ENCODE results near the gene TEDDM1.

The TEDDM1 gene

GRCh38 chr1:182431278-182431677, 30.8 kb upstream of the TEDDM1 start:
- Histone ChIP-seq H3K36me3 (ENCODE audit: control insufficient read depth in 1 of 2, insufficient read depth in 2 of 2, low read length in 2 of 2) (no peaks in the 10 kb centered on the region), H3K9ac (ENCODE audit: low read depth in 1 of 2, low read length in 2 of 2) (no peak overlapping the region), H3K9me3 (ENCODE audit: control insufficient read depth in 1 of 2, low read length in 2 of 2) (no peaks in the 10 kb centered on the region), H3K4me3 (ENCODE audit: low read depth in 1 of 2, low read length in 2 of 2) (no peak overlapping the region), H3K27me3 (ENCODE audit: control insufficient read depth in 1 of 2, insufficient read depth in 2 of 2, low read length in 2 of 2) (no peaks in the 10 kb centered on the region), H3K4me1 (ENCODE audit: control insufficient read depth in 1 of 2, insufficient read depth in 2 of 2, low read length in 2 of 2) (no peaks in the 10 kb centered on the region), H3K27ac (ENCODE audit: low read depth, low read length) (no peak overlapping the region)

GRCh38 chr1:182430263-182431068, 30.0 kb upstream of the TEDDM1 start:
- H3K9ac ChIP-seq (ENCODE audit: low read depth in 1 of 2, low read length in 2 of 2): no peak overlapping the region
- no peaks in the 10 kb centered on the region for H3K36me3 ChIP-seq (ENCODE audit: control insufficient read depth in 1 of 2, insufficient read depth in 2 of 2, low read length in 2 of 2)
- no peak overlapping the region for H3K4me3 ChIP-seq (ENCODE audit: low read depth in 1 of 2, low read length in 2 of 2)
- H3K27ac ChIP-seq (ENCODE audit: low read depth, low read length): no peak overlapping the region
- H3K27me3 ChIP-seq (ENCODE audit: control insufficient read depth in 1 of 2, insufficient read depth in 2 of 2, low read length in 2 of 2): no peaks in the 10 kb centered on the region
- H3K9me3 ChIP-seq (ENCODE audit: control insufficient read depth in 1 of 2, low read length in 2 of 2): no peaks in the 10 kb centered on the region
- H3K4me1 ChIP-seq (ENCODE audit: control insufficient read depth in 1 of 2, insufficient read depth in 2 of 2, low read length in 2 of 2): no peaks in the 10 kb centered on the region

- no peak overlapping the region for H3K9ac ChIP-seq (ENCODE audit: low read depth in 1 of 2, low read length in 2 of 2)
- H3K4me3 ChIP-seq (ENCODE audit: low read depth in 1 of 2, low read length in 2 of 2): no peak overlapping the region
- H3K27ac ChIP-seq (ENCODE audit: low read depth, low read length): no peak overlapping the region
- no peaks in the 10 kb centered on the region for H3K4me1 ChIP-seq (ENCODE audit: control insufficient read depth in 1 of 2, insufficient read depth in 2 of 2, low read length in 2 of 2)
- no peaks in the 10 kb centered on the region for H3K36me3 ChIP-seq (ENCODE audit: control insufficient read depth in 1 of 2, insufficient read depth in 2 of 2, low read length in 2 of 2)
- no peaks in the 10 kb centered on the region for H3K9me3 ChIP-seq (ENCODE audit: control insufficient read depth in 1 of 2, low read length in 2 of 2)
- no peaks in the 10 kb centered on the region for H3K27me3 ChIP-seq (ENCODE audit: control insufficient read depth in 1 of 2, insufficient read depth in 2 of 2, low read length in 2 of 2)
These were observed 27.6 kb upstream of the TEDDM1 start for GRCh38 chr1:182428043-182428442.

GRCh38 chr1:182426442-182427430, 26.3 kb upstream of the TEDDM1 start:
- H3K4me3 ChIP-seq (ENCODE audit: low read depth in 1 of 2, low read length in 2 of 2): no peak overlapping the region
- no peaks in the 10 kb centered on the region for H3K4me1 ChIP-seq (ENCODE audit: control insufficient read depth in 1 of 2, insufficient read depth in 2 of 2, low read length in 2 of 2)
- no peak overlapping the region for H3K27ac ChIP-seq (ENCODE audit: low read depth, low read length)
- no peaks in the 10 kb centered on the region for H3K27me3 ChIP-seq (ENCODE audit: control insufficient read depth in 1 of 2, insufficient read depth in 2 of 2, low read length in 2 of 2)
- H3K36me3 ChIP-seq (ENCODE audit: control insufficient read depth in 1 of 2, insufficient read depth in 2 of 2, low read length in 2 of 2): no peaks in the 10 kb centered on the region
- no peaks in the 10 kb centered on the region for H3K9me3 ChIP-seq (ENCODE audit: control insufficient read depth in 1 of 2, low read length in 2 of 2)
- H3K9ac ChIP-seq (ENCODE audit: low read depth in 1 of 2, low read length in 2 of 2): no peak overlapping the region

GRCh38 chr1:182415789-182416188, 15.3 kb upstream of the TEDDM1 start:
- no peaks in the 10 kb centered on the region for H3K4me1 ChIP-seq (ENCODE audit: control insufficient read depth in 1 of 2, insufficient read depth in 2 of 2, low read length in 2 of 2)
- H3K9ac ChIP-seq (ENCODE audit: low read depth in 1 of 2, low read length in 2 of 2): no peak overlapping the region
- no peaks in the 10 kb centered on the region for H3K27me3 ChIP-seq (ENCODE audit: control insufficient read depth in 1 of 2, insufficient read depth in 2 of 2, low read length in 2 of 2)
- H3K36me3 ChIP-seq (ENCODE audit: control insufficient read depth in 1 of 2, insufficient read depth in 2 of 2, low read length in 2 of 2): no peaks in the 10 kb centered on the region
- no peak overlapping the region for H3K27ac ChIP-seq (ENCODE audit: low read depth, low read length)
- no peak overlapping the region for H3K4me3 ChIP-seq (ENCODE audit: low read depth in 1 of 2, low read length in 2 of 2)
- no peaks in the 10 kb centered on the region for H3K9me3 ChIP-seq (ENCODE audit: control insufficient read depth in 1 of 2, low read length in 2 of 2)

GRCh38 chr1:182413969-182414368, 13.5 kb upstream of the TEDDM1 start:
- Histone ChIP-seq H3K27me3 (ENCODE audit: control insufficient read depth in 1 of 2, insufficient read depth in 2 of 2, low read length in 2 of 2) (no peaks in the 10 kb centered on the region), H3K9me3 (ENCODE audit: control insufficient read depth in 1 of 2, low read length in 2 of 2) (no peaks in the 10 kb centered on the region), H3K9ac (ENCODE audit: low read depth in 1 of 2, low read length in 2 of 2) (no peak overlapping the region), H3K4me3 (ENCODE audit: low read depth in 1 of 2, low read length in 2 of 2) (no peak overlapping the region), H3K27ac (ENCODE audit: low read depth, low read length) (no peak overlapping the region), H3K36me3 (ENCODE audit: control insufficient read depth in 1 of 2, insufficient read depth in 2 of 2, low read length in 2 of 2) (no peaks in the 10 kb centered on the region), H3K4me1 (ENCODE audit: control insufficient read depth in 1 of 2, insufficient read depth in 2 of 2, low read length in 2 of 2) (peaks cover 0 to under 1% of the 10 kb centered on the region in 2 donors)

GRCh38 chr1:182413486-182413885, 13.0 kb upstream of the TEDDM1 start:
- Histone ChIP-seq H3K27ac (ENCODE audit: low read depth, low read length) (no peak overlapping the region), H3K27me3 (ENCODE audit: control insufficient read depth in 1 of 2, insufficient read depth in 2 of 2, low read length in 2 of 2) (no peaks in the 10 kb centered on the region), H3K9me3 (ENCODE audit: control insufficient read depth in 1 of 2, low read length in 2 of 2) (no peaks in the 10 kb centered on the region), H3K9ac (ENCODE audit: low read depth in 1 of 2, low read length in 2 of 2) (no peak overlapping the region), H3K4me1 (ENCODE audit: control insufficient read depth in 1 of 2, insufficient read depth in 2 of 2, low read length in 2 of 2) (peaks cover 0 to 5% of the 10 kb centered on the region in 2 donors), H3K36me3 (ENCODE audit: control insufficient read depth in 1 of 2, insufficient read depth in 2 of 2, low read length in 2 of 2) (no peaks in the 10 kb centered on the region), H3K4me3 (ENCODE audit: low read depth in 1 of 2, low read length in 2 of 2) (no peak overlapping the region)

- Histone ChIP-seq H3K9ac (ENCODE audit: low read depth in 1 of 2, low read length in 2 of 2) (no peak overlapping the region), H3K27ac (ENCODE audit: low read depth, low read length) (no peak overlapping the region), H3K4me3 (ENCODE audit: low read depth in 1 of 2, low read length in 2 of 2) (no peak overlapping the region), H3K36me3 (ENCODE audit: control insufficient read depth in 1 of 2, insufficient read depth in 2 of 2, low read length in 2 of 2) (no peaks in the 10 kb centered on the region), H3K27me3 (ENCODE audit: control insufficient read depth in 1 of 2, insufficient read depth in 2 of 2, low read length in 2 of 2) (no peaks in the 10 kb centered on the region), H3K9me3 (ENCODE audit: control insufficient read depth in 1 of 2, low read length in 2 of 2) (no peaks in the 10 kb centered on the region), H3K4me1 (ENCODE audit: control insufficient read depth in 1 of 2, insufficient read depth in 2 of 2, low read length in 2 of 2) (peaks cover 0 to 7% of the 10 kb centered on the region in 2 donors)
These were observed 10.3 kb upstream of the TEDDM1 start for GRCh38 chr1:182410620-182411273.

- Histone ChIP-seq H3K36me3 (ENCODE audit: control insufficient read depth in 1 of 2, insufficient read depth in 2 of 2, low read length in 2 of 2) (no peaks in the 10 kb centered on the region), H3K9ac (ENCODE audit: low read depth in 1 of 2, low read length in 2 of 2) (no peak overlapping the region), H3K27me3 (ENCODE audit: control insufficient read depth in 1 of 2, insufficient read depth in 2 of 2, low read length in 2 of 2) (no peaks in the 10 kb centered on the region), H3K27ac (ENCODE audit: low read depth, low read length) (no peak overlapping the region), H3K4me1 (ENCODE audit: control insufficient read depth in 1 of 2, insufficient read depth in 2 of 2, low read length in 2 of 2) (peaks cover 0 to 7% of the 10 kb centered on the region in 2 donors), H3K4me3 (ENCODE audit: low read depth in 1 of 2, low read length in 2 of 2) (no peak overlapping the region), H3K9me3 (ENCODE audit: control insufficient read depth in 1 of 2, low read length in 2 of 2) (no peaks in the 10 kb centered on the region)
These were observed 9.7 kb upstream of the TEDDM1 start for GRCh38 chr1:182410138-182410537.

All from duodenal mucosa (tissue), 2 donors.